Glomerular visceral epithelial cell (primary cell): Measurements from ENCODE around the gene EPHA6.
A peak's percentile ranks its signal among the peaks of the same experiment; 100 is the strongest.

Experiments
- DNase-seq: peaks from one replicate; pipeline ENCODE4 v3.0.0-alpha.2; 2016; ENCODE audit errors: extremely low spot score

Gene EPHA6

DNA sequence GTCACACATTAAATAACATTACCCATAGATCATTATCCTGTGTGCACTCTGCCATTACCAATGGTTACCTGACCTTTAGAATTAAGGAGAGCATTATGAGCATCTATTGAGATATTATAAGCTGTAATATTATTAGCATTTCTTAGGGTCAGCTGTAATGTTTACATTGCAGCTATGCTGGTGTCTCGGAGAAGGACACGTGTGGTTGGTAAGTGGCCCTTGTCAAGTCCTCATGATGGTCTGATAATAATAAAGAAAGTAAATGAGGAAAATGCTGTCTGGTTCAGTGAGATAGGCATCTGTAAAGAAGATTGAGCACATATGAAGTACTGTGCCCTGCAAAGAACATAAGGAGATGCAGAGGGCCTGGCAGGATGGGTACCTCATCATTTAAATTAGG, 878.4 kb downstream of the EPHA6 start:
- DNase-seq = no peak

GRCh38 chr3:97694876-97695275, 880.5 kb downstream of the EPHA6 start:
- no peak for DNase-seq

DNA sequence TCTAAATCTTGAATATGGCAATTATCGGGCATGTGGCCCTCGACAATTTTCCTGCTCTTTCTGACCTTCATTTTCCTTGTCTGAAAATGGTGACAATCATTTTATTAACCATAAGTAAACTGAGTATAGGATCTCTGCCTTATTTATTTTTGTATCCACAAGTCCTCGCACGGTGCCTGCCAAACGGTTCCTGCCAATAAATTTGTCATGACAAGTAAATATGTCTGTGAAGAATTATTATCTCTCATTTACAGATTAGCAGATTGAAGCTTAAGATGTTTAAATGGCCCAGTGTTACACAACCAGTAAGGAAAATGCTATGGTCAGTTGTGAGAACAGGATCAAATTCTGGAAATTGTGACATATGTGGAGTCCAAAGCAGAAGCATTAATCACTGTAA, 884.3 kb downstream of the EPHA6 start:
- no peak for DNase-seq

- DNase-seq = no peak
Observed at GRCh38 chr3:97699889-97700288, 885.5 kb downstream of the EPHA6 start.

GRCh38 chr3:97705764-97706163, 891.4 kb downstream of the EPHA6 start:
- DNase-seq = no peak

DNA sequence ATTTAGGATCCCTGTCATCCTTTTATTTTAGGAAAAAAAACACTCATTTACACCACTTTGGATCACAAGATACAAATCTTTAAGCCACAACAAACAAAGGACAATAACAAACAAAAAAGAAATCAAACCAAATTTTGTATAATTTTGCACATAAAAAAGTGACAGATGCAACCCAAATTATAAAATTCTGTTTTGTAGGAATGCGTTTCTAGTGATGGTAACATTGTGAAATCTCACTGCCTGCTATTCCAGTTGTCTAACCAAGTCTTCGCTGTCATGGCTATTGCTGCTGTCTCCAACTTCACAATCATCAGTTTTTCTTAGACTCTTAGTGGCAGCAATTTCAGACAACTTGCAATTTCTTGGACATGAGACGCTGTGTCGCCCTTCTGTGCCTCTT, 891.8 kb downstream of the EPHA6 start:
- DNase-seq = no peak

DNA sequence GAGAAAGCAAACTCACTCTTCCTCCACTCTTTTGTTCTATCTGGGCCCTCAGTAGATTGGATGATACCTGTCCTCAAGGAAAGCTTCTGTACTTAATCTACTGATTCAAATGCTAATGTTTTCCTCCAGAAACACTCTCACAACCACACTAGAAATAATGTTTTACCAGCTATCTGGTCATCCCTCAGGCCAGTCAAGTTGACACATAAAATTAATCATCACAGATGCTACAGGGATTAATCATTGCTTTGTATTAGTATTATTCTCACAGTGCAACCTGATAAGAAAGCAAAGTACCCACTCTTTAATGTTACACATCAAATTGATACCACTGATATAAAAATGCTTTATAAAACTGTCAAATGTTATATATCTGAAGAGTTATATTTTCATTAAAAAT, 897.3 kb downstream of the EPHA6 start:
- DNase-seq = no peak

- no peak for DNase-seq
Observed at GRCh38 chr3:97712919-97713318, 898.5 kb downstream of the EPHA6 start.

- no peak for DNase-seq
Observed at GRCh38 chr3:97713634-97714033, 899.2 kb downstream of the EPHA6 start.

GRCh38 chr3:97719156-97719821, 904.9 kb downstream of the EPHA6 start:
- peak; percentile 69 for DNase-seq

DNA sequence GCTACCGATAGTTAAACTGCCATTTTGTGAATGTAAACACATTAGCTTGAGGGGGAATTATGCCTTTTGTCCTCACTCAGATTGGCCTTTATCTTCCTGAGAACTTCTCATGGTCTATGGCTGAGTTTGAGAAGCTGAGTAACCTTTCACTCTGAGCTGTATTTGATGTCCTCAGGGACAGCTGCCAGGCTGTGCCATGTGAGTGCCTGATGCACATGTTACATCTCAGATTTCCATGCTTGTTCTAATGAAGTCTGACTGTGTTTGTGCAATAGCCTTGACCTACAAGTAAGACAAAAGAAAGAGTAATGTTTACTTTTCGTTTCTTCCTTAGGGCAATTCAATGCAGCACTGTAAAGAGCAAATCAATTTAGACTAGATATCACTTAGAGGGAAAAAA, 906.0 kb downstream of the EPHA6 start:
- no peak for DNase-seq

DNA sequence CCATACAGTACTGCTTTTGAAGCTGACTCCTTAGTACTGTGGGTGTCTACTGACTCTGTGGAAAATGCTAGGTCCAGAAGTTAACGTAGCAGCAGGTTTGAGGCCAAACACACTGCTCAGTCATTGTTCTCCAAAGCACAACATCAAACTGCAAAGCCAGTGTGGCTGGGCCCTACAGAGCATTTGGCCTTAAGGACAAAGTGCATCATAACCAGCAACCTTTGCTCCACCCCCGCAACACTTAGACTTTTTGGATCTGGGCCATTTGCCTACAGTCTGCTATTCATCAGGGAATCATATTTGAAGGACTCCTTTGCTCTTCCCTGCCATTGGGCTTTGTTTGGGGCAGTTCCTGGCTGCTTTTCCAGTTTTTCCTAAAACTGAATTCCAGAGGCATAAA, 907.1 kb downstream of the EPHA6 start:
- no peak for DNase-seq

- DNase-seq = peak; percentile 6
Observed at GRCh38 chr3:97736928-97737327, 922.5 kb downstream of the EPHA6 start.

- DNase-seq = no peak
Observed at GRCh38 chr3:97738761-97739160, 924.4 kb downstream of the EPHA6 start.

GRCh38 chr3:97742036-97742435, 927.6 kb downstream of the EPHA6 start:
- DNase-seq = no peak

DNA sequence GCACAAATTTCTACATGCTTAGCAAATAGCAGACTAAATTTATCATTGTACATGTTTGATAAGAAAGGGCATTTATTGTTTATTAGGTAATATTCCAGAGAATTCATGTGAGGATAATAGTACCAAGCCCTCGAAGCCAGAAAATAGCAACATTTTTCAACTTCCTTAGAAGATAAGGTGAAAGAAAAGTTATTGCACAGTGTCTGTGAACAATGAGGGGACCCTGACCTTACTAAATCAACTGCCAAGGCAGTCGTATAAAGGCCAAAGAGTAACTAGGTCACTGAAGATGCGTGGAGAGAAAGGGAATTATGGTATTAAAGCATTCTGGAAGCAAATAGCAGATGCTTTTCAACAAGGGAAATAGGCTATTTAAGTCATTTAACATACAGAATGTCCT, 929.9 kb downstream of the EPHA6 start:
- DNase-seq = no peak

GRCh38 chr3:97763586-97764406, 949.4 kb downstream of the EPHA6 start:
- DNase-seq = no peak

- peak; percentile 74 for DNase-seq
Observed at GRCh38 chr3:97764407-97765238, 950.2 kb downstream of the EPHA6 start, which contains the start of gene ARL6. TSS of gene ARL6 (plus strand) at chr3:97764758. CDS start at chr3:97768108, 3,350 bp downstream.

DNA sequence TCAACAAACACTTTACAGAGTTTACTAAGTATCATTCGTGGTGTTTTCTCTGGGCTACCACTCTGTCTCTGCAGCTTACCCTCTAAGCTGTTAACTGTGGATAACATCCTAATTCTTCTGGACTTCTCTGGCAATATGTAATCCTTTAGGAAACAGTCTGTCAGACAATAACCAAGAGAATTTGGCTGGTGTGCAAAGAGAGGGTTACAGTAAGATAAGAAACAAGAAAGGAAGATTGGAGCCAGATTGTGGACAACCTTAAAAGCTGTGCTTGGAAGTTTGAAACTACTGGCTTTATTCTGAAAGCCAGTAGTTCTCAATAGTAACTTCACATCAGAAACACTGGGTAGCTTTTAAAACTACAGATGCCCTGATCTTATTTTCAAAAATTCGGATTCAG, 950.9 kb downstream of the EPHA6 start:
- DNase-seq = no peak

GRCh38 chr3:97772926-97773325, 958.5 kb downstream of the EPHA6 start:
- no peak for DNase-seq

DNA sequence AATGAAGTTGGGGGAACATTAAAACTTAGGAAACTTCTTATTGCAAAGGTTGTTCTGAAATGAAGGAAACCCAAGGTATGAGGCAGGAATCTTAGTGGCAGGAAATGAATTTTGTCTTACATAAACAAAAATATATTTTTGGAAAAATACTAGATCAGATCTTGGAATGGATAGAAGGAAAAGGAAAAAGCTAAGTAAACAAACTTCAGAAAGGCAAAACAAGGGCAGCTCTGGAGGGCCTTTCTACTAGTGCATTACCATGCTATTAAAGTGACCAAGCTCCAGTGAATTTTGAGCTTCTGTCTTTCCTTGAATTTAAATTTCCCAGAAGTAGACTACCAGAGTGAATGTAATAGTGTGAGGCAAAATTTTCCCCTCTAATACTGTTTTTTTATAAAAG, 963.8 kb downstream of the EPHA6 start:
- no peak for DNase-seq

- DNase-seq = peak; percentile 52
Observed at GRCh38 chr3:97793420-97794019, 979.1 kb downstream of the EPHA6 start.
